ENCODE results near the gene RASA3. TPM values are rescaled to one million over a fixed set of nuclear protein-coding genes. Genes with fewer than 3 reads are reported as not detected.
"Not testable (repeated sequence)": the region's sequence is repeated elsewhere in the genome, so short reads cannot be mapped to it uniquely, and the experiment has no call there.

The RASA3 gene
- total RNA-seq, 2 donors from 2014 or later, result 10.2 to 13.2 TPM

GRCh38 chr13:114114006-114114640, 18.3 kb downstream of the RASA3 start:
- H3K4me3 ChIP-seq, result no peak overlapping the region
- H3K4me1 ChIP-seq, result peaks cover 0 to 42% of the 10 kb centered on the region in 2 donors
- peak; percentile 26 for DNase-seq (ENCODE audit: low spot score)
- no peaks in the 10 kb centered on the region for H3K27me3 ChIP-seq
- H3K27ac ChIP-seq, result no peak overlapping the region
- no peaks in the 10 kb centered on the region for H3K9me3 ChIP-seq
- TF ChIP-seq CTCF (IDR thresholded peaks at IDR 0.05), result no peak
- H3K36me3 ChIP-seq, result no peaks in the 10 kb centered on the region

GRCh38 chr13:114113395-114113794, 19.0 kb downstream of the RASA3 start:
- H3K4me1 ChIP-seq, result peaks cover 0 to 34% of the 10 kb centered on the region in 2 donors
- not testable (repeated sequence) for H3K9me3 ChIP-seq, H3K4me3 ChIP-seq, H3K27ac ChIP-seq, H3K36me3 ChIP-seq, H3K27me3 ChIP-seq
- peak; percentile 26 for DNase-seq (ENCODE audit: low spot score)

- no peak for TF ChIP-seq CTCF (IDR thresholded peaks at IDR 0.05)
- Histone ChIP-seq H3K36me3 (no peaks in the 10 kb centered on the region), H3K4me3 (no peak overlapping the region), H3K9me3 (no peaks in the 10 kb centered on the region), H3K4me1 (peaks cover 0 to 33% of the 10 kb centered on the region in 2 donors), H3K27me3 (no peaks in the 10 kb centered on the region), H3K27ac (no peak overlapping the region)
- DNase-seq (ENCODE audit: low spot score), result peak; percentile 42
Measured at GRCh38 chr13:114112826-114113322, 19.5 kb downstream of the RASA3 start.

- Histone ChIP-seq H3K9me3 (no peaks in the 10 kb centered on the region), H3K36me3 (no peaks in the 10 kb centered on the region), H3K27ac (no peak overlapping the region), H3K27me3 (no peaks in the 10 kb centered on the region), H3K4me1 (peaks cover 0 to 38% of the 10 kb centered on the region in 2 donors), H3K4me3 (no peak overlapping the region)
- peak; percentile 55 for DNase-seq (ENCODE audit: low spot score)
- no peak for TF ChIP-seq CTCF (IDR thresholded peaks at IDR 0.05)
Measured at GRCh38 chr13:114112231-114112825, 20.1 kb downstream of the RASA3 start.

GRCh38 chr13:114111577-114111976, 20.8 kb downstream of the RASA3 start:
- Histone ChIP-seq H3K4me1 (peaks cover 0 to 45% of the 10 kb centered on the region in 2 donors), H3K27ac (no peak overlapping the region), H3K36me3 (no peaks in the 10 kb centered on the region), H3K9me3 (no peaks in the 10 kb centered on the region), H3K27me3 (no peaks in the 10 kb centered on the region), H3K4me3 (no peak overlapping the region)
- TF ChIP-seq CTCF (IDR thresholded peaks at IDR 0.05), result no peak
- peak; percentile 23 for DNase-seq (ENCODE audit: low spot score)

- not testable (repeated sequence) for H3K9me3 ChIP-seq; H3K27me3 ChIP-seq; DNase-seq (ENCODE audit: low spot score); H3K27ac ChIP-seq; H3K4me3 ChIP-seq; H3K36me3 ChIP-seq
- H3K4me1 ChIP-seq, result peaks cover 0 to 45% of the 10 kb centered on the region in 2 donors
Measured at GRCh38 chr13:114110830-114111189, 21.6 kb downstream of the RASA3 start.

Measured in right atrium auricular region (tissue), 2 donors.